Endothelial cell (in vitro differentiated cells): ENCODE data around the gene NEGR1. TPM values are rescaled to one million over a fixed set of nuclear protein-coding genes. Genes with fewer than 3 reads are reported as not detected.

ENCODE experiments used
- DNase-seq: peaks from one replicate; pipeline ENCODE4 v3.0.0; 2021; ENCODE audit warnings: low spot score
- H3K27ac Mint-ChIP-seq: one replicate; pipeline ENCODE4 v1.8.0; 2021; ENCODE audit warnings: mixed read lengths, inconsistent platforms; ENCODE audit not compliant: unreplicated experiment
- H3K27me3 Mint-ChIP-seq: one replicate; pipeline ENCODE4 v1.8.0; 2021; ENCODE audit warnings: mild to moderate bottlenecking, moderate library complexity, mixed read lengths, inconsistent platforms; ENCODE audit not compliant: unreplicated experiment
- H3K36me3 Mint-ChIP-seq: one replicate; pipeline ENCODE4 v1.8.0; 2021; ENCODE audit warnings: mild to moderate bottlenecking, low read depth, mixed read lengths, inconsistent platforms; ENCODE audit not compliant: unreplicated experiment
- H3K4me1 Mint-ChIP-seq: one replicate; pipeline ENCODE4 v1.8.0; 2021; ENCODE audit warnings: mild to moderate bottlenecking, mixed read lengths, inconsistent platforms; ENCODE audit not compliant: unreplicated experiment
- H3K4me3 Mint-ChIP-seq: one replicate; pipeline ENCODE4 v1.8.0; 2021; ENCODE audit warnings: mild to moderate bottlenecking, mixed read lengths, inconsistent platforms; ENCODE audit not compliant: unreplicated experiment
- H3K9me3 Mint-ChIP-seq: one replicate; pipeline ENCODE4 v1.8.0; 2021; ENCODE audit warnings: mixed read lengths, inconsistent platforms; ENCODE audit not compliant: unreplicated experiment
- CTCF ChIP-seq: fragments of 200-600 bp; sonication (generic); IDR thresholded peaks from one replicate; pipeline ENCODE4 v1.5.0; 2021; ENCODE audit warnings: antibody characterized with exemption; ENCODE audit not compliant: unreplicated experiment
- total RNA-seq: library from RNA; stranded (reverse); fragmentation: NEBNext Ultra II Directional; extraction: Animal tissue kit (Norgen Biotek cat#: 25700); gene quantifications from one replicate; pipeline ENCODE4 v1.2.1, GENCODE V29; 2021; ENCODE audit not compliant: unreplicated experiment

The NEGR1 gene
- total RNA-seq, 1 donor from 2014 or later = 2.9 TPM

- no peak for TF ChIP-seq CTCF
- no peaks in the 10 kb centered on the region for H3K27me3 Mint-ChIP-seq
- H3K4me3 Mint-ChIP-seq = no peak overlapping the region
- H3K36me3 Mint-ChIP-seq = no peaks in the 10 kb centered on the region
- no peak for DNase-seq
- no peaks in the 10 kb centered on the region for H3K9me3 Mint-ChIP-seq
- no peak overlapping the region for H3K27ac Mint-ChIP-seq
- H3K4me1 Mint-ChIP-seq = peaks cover 4% of the 10 kb centered on the region
Observed at GRCh38 chr1:71498542-71498941, 783.8 kb downstream of the NEGR1 start.

GRCh38 chr1:71494163-71494562, 788.2 kb downstream of the NEGR1 start:
- Mint-ChIP-seq H3K4me1 (no peaks in the 10 kb centered on the region), H3K4me3 (no peak overlapping the region), H3K36me3 (no peaks in the 10 kb centered on the region), H3K9me3 (no peaks in the 10 kb centered on the region), H3K27me3 (no peaks in the 10 kb centered on the region), H3K27ac (no peak overlapping the region)
- no peak for DNase-seq
- TF ChIP-seq CTCF = no peak

- H3K4me1 Mint-ChIP-seq = peaks cover 8% of the 10 kb centered on the region
- DNase-seq = no peak
- no peak overlapping the region for H3K27ac Mint-ChIP-seq
- H3K4me3 Mint-ChIP-seq = no peak overlapping the region
- TF ChIP-seq CTCF = no peak
- H3K36me3 Mint-ChIP-seq = no peaks in the 10 kb centered on the region
- no peaks in the 10 kb centered on the region for H3K9me3 Mint-ChIP-seq
- H3K27me3 Mint-ChIP-seq = no peaks in the 10 kb centered on the region
Observed at GRCh38 chr1:71492298-71493041, 789.9 kb downstream of the NEGR1 start.

DNA sequence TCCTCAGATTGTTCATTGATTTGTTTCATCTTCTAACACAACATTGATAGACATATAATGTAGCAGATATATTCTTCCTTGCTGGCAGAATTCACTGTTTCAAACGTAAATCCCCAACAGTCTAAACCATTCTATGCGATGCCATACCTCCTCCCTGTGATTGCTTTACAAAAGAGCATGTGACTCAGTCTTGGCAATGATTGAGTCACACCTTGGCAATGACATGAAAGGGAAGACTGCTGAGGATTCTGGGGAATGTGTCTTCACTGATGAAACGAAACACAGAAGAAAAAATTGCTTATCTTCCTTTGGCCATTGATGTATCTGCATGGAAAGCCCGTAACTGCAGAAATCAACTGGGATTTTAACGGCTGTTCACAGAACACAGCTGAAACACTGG, 791.9 kb downstream of the NEGR1 start:
- Mint-ChIP-seq H3K27ac (no peak overlapping the region), H3K4me1 (peaks cover 8% of the 10 kb centered on the region), H3K36me3 (no peaks in the 10 kb centered on the region), H3K4me3 (no peak overlapping the region), H3K27me3 (no peaks in the 10 kb centered on the region), H3K9me3 (no peaks in the 10 kb centered on the region)
- no peak for TF ChIP-seq CTCF
- DNase-seq = no peak

DNA sequence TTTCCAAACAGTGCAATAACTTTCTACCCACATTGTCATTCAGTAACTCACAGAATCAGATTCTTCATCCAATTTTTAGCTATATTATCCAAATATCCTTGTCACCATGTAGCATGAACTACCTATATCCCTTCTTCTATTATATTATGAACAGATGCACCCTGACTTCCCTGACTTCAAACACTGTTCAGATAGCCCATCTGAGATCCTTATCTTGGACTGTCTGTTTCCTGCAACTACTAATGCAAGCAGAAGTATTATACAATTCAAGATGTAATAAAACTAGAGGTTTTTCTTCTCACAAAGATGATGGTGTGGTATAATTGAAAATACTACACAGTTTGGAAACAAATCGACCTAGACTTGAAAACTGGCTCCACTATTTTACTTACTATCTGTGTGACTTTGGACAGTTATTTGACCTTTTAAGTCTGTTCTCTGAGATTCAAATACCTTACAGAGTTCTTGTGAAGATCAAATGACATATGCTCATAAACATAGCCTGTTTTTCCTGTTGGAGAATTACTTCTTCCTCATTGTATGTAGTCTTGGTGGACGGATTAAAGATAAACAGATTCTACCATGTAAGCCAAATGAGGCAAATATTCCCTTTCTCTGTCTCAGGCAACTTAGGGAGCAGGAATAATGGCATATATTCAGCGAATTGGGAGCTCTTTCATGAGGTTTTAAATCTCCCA, 793.6 kb downstream of the NEGR1 start:
- no peak for DNase-seq
- Mint-ChIP-seq H3K27me3 (no peaks in the 10 kb centered on the region), H3K4me1 (peaks cover 8% of the 10 kb centered on the region), H3K9me3 (no peaks in the 10 kb centered on the region), H3K4me3 (no peak overlapping the region), H3K27ac (no peak overlapping the region), H3K36me3 (no peaks in the 10 kb centered on the region)
- no peak for TF ChIP-seq CTCF
